Right atrium auricular region (tissue), 2 donors: ENCODE data around the gene SMIM33. TPM values are rescaled to one million over a fixed set of nuclear protein-coding genes. Genes with fewer than 3 reads are reported as not detected.
"Not testable (repeated sequence)": the region's sequence is repeated elsewhere in the genome, so short reads cannot be mapped to it uniquely, and the experiment has no call there.

Source experiments
- DNase-seq: peaks from one replicate; pipeline ENCODE4 v3.0.0-alpha.2; 2019; ENCODE audit warnings: low spot score
- H3K27ac ChIP-seq, 2 donors: fragments of 200-600 bp; sonication (generic); 1 replicate in 1 of 2; 2 replicates in 1 of 2; pipeline ENCODE4 v1.5.1; 2016 to 2019
- H3K27me3 ChIP-seq, 2 donors: fragments of 200-600 bp; sonication (generic); one replicate each; pipeline versions ENCODE4 v1.5.1 to v1.6.0; 2017 to 2019
- H3K36me3 ChIP-seq: fragments of 200-600 bp; sonication (generic); one replicate; pipeline ENCODE4 v1.5.1; 2016
- H3K4me1 ChIP-seq, 2 donors: fragments of 200-600 bp; sonication (generic); one replicate each; pipeline versions ENCODE4 v1.5.1 to v1.6.0; 2017 to 2019
- H3K4me3 ChIP-seq, 2 donors: fragments of 200-600 bp; sonication (generic); 1 replicate in 1 of 2; 2 replicates in 1 of 2; pipeline ENCODE4 v1.5.1; 2017 to 2019; ENCODE audit warnings: mild to moderate bottlenecking in 1 of 2, moderate library complexity in 1 of 2
- H3K9me3 ChIP-seq, 2 donors: fragments of 200-600 bp; sonication (generic); one replicate each; pipeline ENCODE4 v1.5.1; 2019
- total RNA-seq, 2 donors: library from RNA; depleted of rRNA; stranded (reverse); fragments of >200 nt; gene quantifications; one replicate each; pipeline ENCODE4 v1.1.0, GENCODE V29; 2016
- TF ChIP-seq, protein P1 (sequence below), 2 donors: fragments of 200-600 bp; sonication (generic); IDR thresholded peaks; one replicate each; pipeline ENCODE4 v1.5.1; 2019; ENCODE audit warnings: antibody characterized with exemption in 2 of 2

The SMIM33 gene
- total RNA-seq, 2 donors from 2014 or later = not detected

DNA sequence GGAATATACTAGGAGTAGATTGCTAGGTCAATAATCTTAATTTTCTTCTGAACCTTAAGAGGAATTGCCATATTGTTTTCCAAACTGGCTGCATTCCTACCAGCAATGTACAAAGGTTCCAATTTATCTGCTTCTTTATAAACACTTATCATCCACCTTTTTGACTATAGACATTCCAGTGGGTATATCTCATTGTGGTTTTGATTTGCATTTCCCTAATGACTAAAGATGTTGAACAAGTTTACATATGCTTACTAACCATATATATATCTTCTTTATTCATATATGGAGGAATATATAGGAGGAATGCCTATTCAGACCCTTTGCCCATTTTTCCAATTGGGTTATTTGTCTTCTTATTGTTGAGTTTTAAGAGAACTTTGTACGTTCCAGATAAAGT is 39.1 kb upstream of the SMIM33 start:
- no peaks in the 10 kb centered on the region for H3K27me3 ChIP-seq

DNA sequence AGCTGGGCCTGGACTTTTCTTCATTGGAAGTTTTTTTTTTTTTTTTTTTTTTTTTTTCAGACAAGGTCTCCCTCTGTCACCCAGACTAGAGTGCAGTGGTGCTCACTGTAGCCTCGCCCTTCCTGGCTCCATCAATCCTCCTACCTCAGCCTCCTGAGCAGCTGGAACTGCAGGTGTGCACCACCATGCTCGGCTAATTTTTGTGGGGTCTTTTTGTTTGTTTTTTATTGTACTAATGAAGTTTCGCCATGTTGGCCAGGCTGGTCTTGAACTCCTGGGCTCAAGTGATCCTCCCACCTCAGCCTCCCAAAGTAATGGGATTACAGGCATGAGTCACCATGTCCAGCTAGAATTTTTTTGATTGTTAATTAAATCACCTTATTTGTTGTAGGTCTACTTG is 35.1 kb upstream of the SMIM33 start:
- H3K4me3 ChIP-seq = no peak overlapping the region
- DNase-seq = no peak
- no peak overlapping the region for H3K27ac ChIP-seq
- H3K9me3 ChIP-seq = no peaks in the 10 kb centered on the region
- peaks cover 28% of the 10 kb centered on the region for H3K36me3 ChIP-seq
- peaks cover 0 to 13% of the 10 kb centered on the region in 2 donors for H3K4me1 ChIP-seq
- TF ChIP-seq, protein P1, sequence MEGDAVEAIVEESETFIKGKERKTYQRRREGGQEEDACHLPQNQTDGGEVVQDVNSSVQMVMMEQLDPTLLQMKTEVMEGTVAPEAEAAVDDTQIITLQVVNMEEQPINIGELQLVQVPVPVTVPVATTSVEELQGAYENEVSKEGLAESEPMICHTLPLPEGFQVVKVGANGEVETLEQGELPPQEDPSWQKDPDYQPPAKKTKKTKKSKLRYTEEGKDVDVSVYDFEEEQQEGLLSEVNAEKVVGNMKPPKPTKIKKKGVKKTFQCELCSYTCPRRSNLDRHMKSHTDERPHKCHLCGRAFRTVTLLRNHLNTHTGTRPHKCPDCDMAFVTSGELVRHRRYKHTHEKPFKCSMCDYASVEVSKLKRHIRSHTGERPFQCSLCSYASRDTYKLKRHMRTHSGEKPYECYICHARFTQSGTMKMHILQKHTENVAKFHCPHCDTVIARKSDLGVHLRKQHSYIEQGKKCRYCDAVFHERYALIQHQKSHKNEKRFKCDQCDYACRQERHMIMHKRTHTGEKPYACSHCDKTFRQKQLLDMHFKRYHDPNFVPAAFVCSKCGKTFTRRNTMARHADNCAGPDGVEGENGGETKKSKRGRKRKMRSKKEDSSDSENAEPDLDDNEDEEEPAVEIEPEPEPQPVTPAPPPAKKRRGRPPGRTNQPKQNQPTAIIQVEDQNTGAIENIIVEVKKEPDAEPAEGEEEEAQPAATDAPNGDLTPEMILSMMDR (IDR thresholded peaks at IDR 0.05) = no peak
- H3K27me3 ChIP-seq = no peaks in the 10 kb centered on the region

More for the DNA sequence above, 39.1 kb upstream of the SMIM33 start:
- H3K9me3 ChIP-seq = no peaks in the 10 kb centered on the region
- H3K36me3 ChIP-seq = peaks cover 43% of the 10 kb centered on the region
- no peak for DNase-seq
- TF ChIP-seq, protein P1 (IDR thresholded peaks at IDR 0.05) = no peak
- no peak overlapping the region for H3K27ac ChIP-seq
- no peak overlapping the region for H3K4me3 ChIP-seq
- no peaks in the 10 kb centered on the region for H3K4me1 ChIP-seq

DNA sequence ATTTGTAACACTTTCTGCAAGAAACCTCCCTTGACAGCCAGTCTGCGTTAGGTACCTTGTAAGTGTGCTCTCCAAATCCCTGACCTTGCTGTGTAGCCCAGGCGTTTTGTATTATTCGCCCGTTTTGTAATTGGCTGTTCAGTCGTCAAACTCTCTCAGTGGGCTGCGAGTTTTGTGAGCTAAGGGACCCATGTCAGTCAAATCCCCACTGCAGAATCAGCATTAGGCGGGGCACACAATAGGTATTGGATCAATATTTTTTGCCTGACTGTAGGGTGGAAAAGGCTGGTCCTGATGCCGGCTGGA is 32.1 kb upstream of the SMIM33 start:
- DNase-seq = no peak
- peaks cover 15% of the 10 kb centered on the region for H3K36me3 ChIP-seq
- peaks cover 0 to 13% of the 10 kb centered on the region in 2 donors for H3K4me1 ChIP-seq
- H3K4me3 ChIP-seq = peak overlapping the region; percentile 76 to 87
- H3K27me3 ChIP-seq = no peaks in the 10 kb centered on the region
- TF ChIP-seq, protein P1 (IDR thresholded peaks at IDR 0.05) = no peak
- peak overlapping the region; percentile 96 to 97 for H3K27ac ChIP-seq
- H3K9me3 ChIP-seq = no peaks in the 10 kb centered on the region

DNA sequence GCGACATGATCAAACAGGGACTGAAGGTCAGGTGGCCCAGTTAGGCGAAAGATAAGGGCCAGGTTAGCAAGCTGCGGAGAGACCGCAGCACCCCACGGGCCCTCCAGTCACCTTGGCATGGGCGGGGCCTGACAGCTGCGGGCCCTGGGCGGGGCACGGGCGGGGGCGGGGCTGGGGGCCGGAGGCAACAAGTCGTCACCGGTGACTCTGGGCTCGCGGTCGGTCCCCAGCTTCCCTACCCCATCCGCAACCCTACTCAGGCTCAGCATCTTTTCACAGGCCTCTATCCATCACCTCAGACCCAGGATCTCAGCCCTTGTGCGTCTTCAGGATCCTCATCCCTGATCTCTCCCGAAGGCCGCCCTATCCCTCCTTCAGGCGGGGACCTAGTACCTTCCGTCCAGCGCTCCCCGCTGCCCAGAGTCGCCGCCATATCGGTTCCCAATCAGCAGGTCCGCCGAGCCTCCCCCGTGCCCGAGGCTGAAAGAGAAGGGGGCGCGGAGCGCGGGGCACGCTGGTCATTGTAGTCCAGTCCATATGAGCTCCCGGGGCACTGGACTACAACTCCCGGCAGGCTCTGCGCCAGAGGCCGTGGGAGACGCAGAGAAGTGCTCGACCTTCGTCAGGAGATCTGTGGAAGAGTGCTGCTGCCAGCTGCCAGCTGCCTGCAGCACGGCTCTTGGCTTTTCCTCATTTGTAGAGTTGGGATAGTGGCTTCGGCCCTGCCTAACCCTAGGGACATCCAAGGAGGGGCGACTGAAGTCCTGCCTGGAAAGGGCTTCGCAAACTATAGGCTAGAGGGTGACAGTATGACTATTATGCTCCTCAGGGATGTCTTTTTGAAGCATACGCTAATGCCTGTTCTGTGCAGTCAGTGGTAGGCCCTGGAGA is 31.5 kb upstream of the SMIM33 start, which contains the start of gene DNAJC18:
Gene DNAJC18 (minus strand): TSS at position 513 of the 891 bp plus-strand sequence. CDS start 80 bp downstream, at position 433.
- peak within 1 kb of the TSS; percentile 76 to 87 for H3K4me3 ChIP-seq
- peak; percentile 94 for DNase-seq
- H3K27me3 ChIP-seq = no peaks in the 10 kb centered on the region
- TF ChIP-seq, protein P1 (IDR thresholded peaks at IDR 0.05) = no peak
- H3K36me3 ChIP-seq = peaks cover 9% of the 10 kb centered on the region
- H3K9me3 ChIP-seq = no peaks in the 10 kb centered on the region
- peaks cover 0 to 13% of the 10 kb centered on the region in 2 donors for H3K4me1 ChIP-seq
- H3K27ac ChIP-seq = peak within 1 kb of the TSS; percentile 96 to 97

DNA sequence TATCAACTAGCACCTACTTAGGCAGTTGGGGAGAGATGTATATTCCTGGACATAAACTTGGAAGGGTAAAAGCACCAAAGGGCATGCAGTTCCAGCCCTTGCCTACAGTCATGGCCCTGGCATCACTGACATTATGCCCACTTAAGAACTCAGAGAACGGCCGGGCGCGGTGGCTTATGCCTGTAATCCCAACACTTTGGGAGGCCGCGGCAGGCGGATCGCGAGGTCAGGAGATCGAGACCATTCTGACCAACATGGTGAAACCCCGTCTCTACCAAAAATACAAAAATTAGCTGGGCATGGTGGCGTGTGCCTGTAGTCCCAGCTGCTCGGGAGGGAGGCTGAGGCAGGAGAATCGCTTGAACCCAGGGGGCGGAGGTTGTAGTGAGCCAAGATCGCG is 30.4 kb upstream of the SMIM33 start:
- not testable (repeated sequence) for DNase-seq, H3K4me3 ChIP-seq, H3K36me3 ChIP-seq, H3K9me3 ChIP-seq, H3K27me3 ChIP-seq
- peaks cover 0 to 13% of the 10 kb centered on the region in 2 donors for H3K4me1 ChIP-seq
- H3K27ac ChIP-seq = peak overlapping the region; percentile 96 to 97

DNA sequence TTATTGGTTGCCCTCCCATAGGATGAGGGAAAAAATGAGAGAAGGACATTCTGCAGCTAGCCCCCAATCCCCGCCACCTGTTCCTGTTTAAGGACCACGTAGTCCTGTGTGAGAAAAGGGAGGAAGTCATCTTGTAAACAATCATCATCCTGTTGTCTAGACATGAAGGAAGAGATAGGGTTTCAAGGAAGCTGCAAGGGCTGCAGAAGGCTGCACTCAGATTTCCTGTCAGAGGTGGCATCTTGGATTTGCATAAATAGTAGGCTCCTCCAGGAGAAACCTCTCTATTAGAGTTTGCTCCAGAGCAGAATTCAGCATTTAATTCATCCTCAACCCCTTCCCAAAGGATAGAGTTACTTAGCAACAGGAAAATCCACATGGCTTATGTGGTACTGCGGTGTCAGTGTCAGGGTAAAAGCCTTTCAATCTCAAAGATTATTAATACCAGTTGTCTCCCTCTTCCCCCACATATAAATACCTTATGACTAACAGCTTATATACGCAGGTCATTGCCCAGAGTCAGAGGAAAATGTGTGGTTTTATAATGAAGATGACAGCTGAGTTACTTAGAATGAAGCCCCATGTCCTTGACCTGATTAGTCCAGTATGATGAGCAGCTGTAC is 26.9 kb upstream of the SMIM33 start:
- no peaks in the 10 kb centered on the region for H3K9me3 ChIP-seq
- no peak overlapping the region for H3K27ac ChIP-seq
- H3K4me3 ChIP-seq = no peak overlapping the region
- H3K36me3 ChIP-seq = no peaks in the 10 kb centered on the region
- no peaks in the 10 kb centered on the region for H3K27me3 ChIP-seq
- DNase-seq = no peak
- peaks cover 0 to 18% of the 10 kb centered on the region in 2 donors for H3K4me1 ChIP-seq
- TF ChIP-seq, protein P1 (IDR thresholded peaks at IDR 0.05) = no peak
